ENCODE measurements around the gene PDAP1. TPM values are rescaled to one million over a fixed set of nuclear protein-coding genes. Genes with fewer than 3 reads are reported as not detected.
"Not testable (repeated sequence)": the region's sequence is repeated elsewhere in the genome, so short reads cannot be mapped to it uniquely, and the experiment has no call there.

PDAP1 gene
- total and polyA plus RNA-seq, 4 donors = 11.6 to 83.6 (median 31.5) TPM

- TF ChIP-seq HNF4G (IDR thresholded peaks at IDR 0.05) = no peak
These were observed 24.8 kb upstream of the PDAP1 start (continued) for GRCh38 chr7:99433158-99433557.

GRCh38 chr7:99431756-99432540 lies 23.6 kb upstream of the PDAP1 start:
- peaks cover 5 to 41% (median 12%) of the 10 kb centered on the region in 4 donors for H3K36me3 ChIP-seq (ENCODE audit: control insufficient read depth in 4 of 4, insufficient read depth in 3 of 4, low read depth in 1 of 4, low read length in 3 of 4)

GRCh38 chr7:99429756-99430155 lies 21.4 kb upstream of the PDAP1 start:
- H3K9ac ChIP-seq (ENCODE audit: low read depth in 1 of 2, low read length in 2 of 2) = no peak overlapping the region
- peaks cover 0 to 3% (median 0%) of the 10 kb centered on the region in 4 donors for H3K4me1 ChIP-seq (ENCODE audit: control insufficient read depth in 4 of 4, insufficient read depth in 4 of 4, low read length in 3 of 4)
- H3K27ac ChIP-seq (ENCODE audit: low read depth in 1 of 2, low read length in 2 of 2) = no peak overlapping the region
- peaks cover 5 to 46% (median 12%) of the 10 kb centered on the region in 4 donors for H3K36me3 ChIP-seq (ENCODE audit: control insufficient read depth in 4 of 4, insufficient read depth in 3 of 4, low read depth in 1 of 4, low read length in 3 of 4)
- H3K27me3 ChIP-seq (ENCODE audit: control insufficient read depth in 4 of 4, insufficient read depth in 4 of 4, low read length in 3 of 4) = no peaks in the 10 kb centered on the region
- no peak for DNase-seq (ENCODE audit: low spot score)
- TF ChIP-seq TAF1 (conservative IDR thresholded peaks at IDR 0.05) (no peak), REST (IDR thresholded peaks at IDR 0.05) (no peak), RXRA (IDR thresholded peaks at IDR 0.05) (no peak), CTCF (IDR thresholded peaks at IDR 0.05; ENCODE audit: low read depth, low read length, missing input control) (no peak), SP1 (IDR thresholded peaks at IDR 0.05) (no peak), EGR1 (IDR thresholded peaks at IDR 0.05; ENCODE audit: low read depth in 2 of 2) (no peak)
- no peaks in the 10 kb centered on the region for H3K9me3 ChIP-seq (ENCODE audit: control insufficient read depth in 4 of 4, low read length in 3 of 4)
- WGBS = 97% methylated on average over 8 of the region's 8 CpGs
- H3K4me3 ChIP-seq (ENCODE audit: low read depth in 1 of 3, low read length in 3 of 3) = no peak overlapping the region

More at GRCh38 chr7:99431756-99432540, 23.6 kb upstream of the PDAP1 start:
- H3K9me3 ChIP-seq (ENCODE audit: control insufficient read depth in 4 of 4, low read length in 3 of 4); H3K9ac ChIP-seq (ENCODE audit: low read depth in 1 of 2, low read length in 2 of 2); H3K27me3 ChIP-seq (ENCODE audit: control insufficient read depth in 4 of 4, insufficient read depth in 4 of 4, low read length in 3 of 4); H3K4me1 ChIP-seq (ENCODE audit: control insufficient read depth in 4 of 4, insufficient read depth in 4 of 4, low read length in 3 of 4); DNase-seq (ENCODE audit: low spot score); H3K27ac ChIP-seq (ENCODE audit: low read depth in 1 of 2, low read length in 2 of 2); H3K4me3 ChIP-seq (ENCODE audit: low read depth in 1 of 3, low read length in 3 of 3): not testable (repeated sequence)
- WGBS = 86% methylated on average over 13 of the region's 13 CpGs

GRCh38 chr7:99428972-99429566 lies 20.7 kb upstream of the PDAP1 start:
- TF ChIP-seq EGR1 (IDR thresholded peaks at IDR 0.05; ENCODE audit: low read depth in 2 of 2) (no peak), SP1 (IDR thresholded peaks at IDR 0.05) (no peak), HNF4G (IDR thresholded peaks at IDR 0.05) (no peak), RAD21 (IDR thresholded peaks at IDR 0.05) (no peak), ZBTB33 (IDR thresholded peaks at IDR 0.05) (no peak), JUND (IDR thresholded peaks at IDR 0.05) (no peak), FOXA1 (IDR thresholded peaks at IDR 0.05) (no peak), MAX (IDR thresholded peaks at IDR 0.05) (no peak), GABPA (IDR thresholded peaks at IDR 0.05 in 1 of 2, conservative IDR thresholded peaks at IDR 0.05 in 1 of 2) (no peak), FOXA2 (IDR thresholded peaks at IDR 0.05) (no peak), HNF4A (conservative IDR thresholded peaks at IDR 0.05) (no peak)
- Histone ChIP-seq H3K27me3 (ENCODE audit: control insufficient read depth in 4 of 4, insufficient read depth in 4 of 4, low read length in 3 of 4) (no peaks in the 10 kb centered on the region), H3K27ac (ENCODE audit: low read depth in 1 of 2, low read length in 2 of 2) (no peak overlapping the region), H3K4me3 (ENCODE audit: low read depth in 1 of 3, low read length in 3 of 3) (no peak overlapping the region), H3K9me3 (ENCODE audit: control insufficient read depth in 4 of 4, low read length in 3 of 4) (no peaks in the 10 kb centered on the region), H3K36me3 (ENCODE audit: control insufficient read depth in 4 of 4, insufficient read depth in 3 of 4, low read depth in 1 of 4, low read length in 3 of 4) (peaks cover 5 to 46% (median 13%) of the 10 kb centered on the region in 4 donors), H3K4me1 (ENCODE audit: control insufficient read depth in 4 of 4, insufficient read depth in 4 of 4, low read length in 3 of 4) (peaks cover 0 to 3% (median 0%) of the 10 kb centered on the region in 4 donors), H3K9ac (ENCODE audit: low read depth in 1 of 2, low read length in 2 of 2) (no peak overlapping the region)
- no peak for DNase-seq (ENCODE audit: low spot score)
- WGBS = 94% methylated on average over 10 of the region's 10 CpGs

Measured in liver (tissue), 9 donors.